OCI-M2 (cell line): ENCODE data around the gene RAMP3.

Experiments used
- DNase-seq: peaks from one replicate; lab custom pipeline; 2025; ENCODE audit not compliant: unreplicated experiment; lab: John Stamatoyannopoulos, UW

Gene RAMP3

DNA sequence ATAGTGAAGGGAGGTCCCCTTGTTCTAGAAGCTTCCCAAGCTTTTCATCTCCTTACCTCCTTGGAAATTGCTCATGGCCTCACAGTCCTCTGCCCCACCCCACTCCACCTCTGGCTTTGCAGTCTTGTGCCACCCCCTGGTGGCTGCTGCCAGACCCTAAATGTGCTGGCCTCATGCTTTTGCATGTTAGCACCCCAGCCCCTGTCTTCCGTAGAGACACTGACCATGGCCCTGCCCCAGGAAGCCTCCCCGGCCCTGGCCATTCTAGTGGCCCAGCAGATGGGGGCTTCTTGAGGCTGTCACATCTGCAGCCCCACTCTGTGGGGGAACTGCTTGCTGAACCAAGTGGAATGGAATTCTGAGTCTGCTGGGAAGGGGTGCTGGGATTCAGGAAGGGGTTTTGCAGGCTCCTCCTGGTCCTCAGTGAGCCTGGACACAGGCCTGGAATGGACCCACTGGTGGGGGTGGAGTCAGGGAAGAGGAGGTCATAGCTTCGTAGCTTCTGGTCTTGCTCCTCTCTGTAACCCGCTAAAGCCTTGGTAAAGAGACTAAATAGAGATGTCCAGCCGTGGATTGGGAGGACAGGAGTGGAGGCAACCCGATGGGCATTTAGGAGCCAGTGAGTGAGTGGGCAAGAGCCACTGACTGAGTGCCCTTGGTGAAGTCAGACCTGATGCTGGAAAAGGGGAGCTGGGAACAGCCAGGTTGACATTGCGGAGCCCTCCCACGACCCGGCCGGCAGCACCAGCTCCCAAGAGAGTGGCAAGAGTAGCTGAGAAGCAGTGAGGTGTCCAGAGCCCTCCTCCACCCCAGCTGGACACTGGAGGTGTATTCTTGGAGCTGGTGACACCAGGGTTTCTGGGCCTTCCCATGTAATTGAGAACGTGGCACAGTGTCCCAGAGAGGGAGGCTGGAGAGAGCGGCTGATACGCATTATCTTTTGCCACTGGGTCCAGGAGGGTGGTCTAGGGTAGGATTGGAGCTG, 20.9 kb downstream of the RAMP3 start:
- DNase-seq = no peak

GRCh38 chr7:45179666-45180065, 22.1 kb downstream of the RAMP3 start:
- no peak for DNase-seq

DNA sequence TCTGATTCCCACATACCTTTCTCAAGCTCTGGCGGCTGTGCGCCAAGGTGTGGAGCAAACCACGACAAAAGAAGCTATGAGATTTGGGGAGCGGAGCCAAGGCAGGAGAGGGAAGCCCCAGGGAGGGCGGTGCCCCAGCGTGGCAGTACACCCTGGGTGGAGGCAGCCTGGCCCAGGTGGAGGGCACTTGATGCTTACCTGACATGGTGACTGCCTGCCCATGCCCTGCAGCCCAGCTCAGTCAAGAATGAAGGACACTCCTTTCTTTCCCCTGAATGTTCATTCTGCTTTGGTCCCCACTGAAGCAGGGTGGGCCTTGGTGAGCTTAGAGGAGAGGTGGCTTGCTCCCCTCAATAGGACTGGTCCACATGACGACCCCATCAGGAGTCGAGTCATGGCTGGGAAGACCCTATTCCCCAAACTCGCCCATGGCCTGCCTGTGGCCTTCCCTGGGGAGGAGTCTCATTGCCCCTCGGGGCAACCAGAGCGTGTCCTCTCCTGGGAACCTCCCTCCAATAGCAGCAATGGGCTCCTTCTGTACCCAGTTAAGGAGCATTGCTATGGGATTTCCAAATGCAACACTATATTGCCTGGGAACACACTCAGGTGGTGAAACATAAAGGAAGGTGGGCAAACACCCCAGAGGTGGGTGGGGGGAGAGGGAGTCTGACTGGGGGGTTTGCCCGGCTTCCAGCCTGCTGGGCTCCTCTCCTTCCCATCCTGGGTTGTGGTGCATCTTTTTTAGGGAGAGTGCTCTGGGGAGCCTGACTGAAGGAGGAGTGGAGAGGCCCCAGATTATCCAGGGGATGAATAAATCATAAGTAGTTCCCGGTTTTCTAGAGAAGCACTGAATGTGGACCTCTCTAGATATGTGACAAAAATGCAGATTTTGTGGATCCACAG, 22.7 kb downstream of the RAMP3 start:
- DNase-seq = no peak

GRCh38 chr7:45181286-45181960, 23.8 kb downstream of the RAMP3 start:
- DNase-seq = no peak

GRCh38 chr7:45181991-45182855, 24.6 kb downstream of the RAMP3 start:
- DNase-seq = no peak

GRCh38 chr7:45182856-45183710, 25.5 kb downstream of the RAMP3 start:
- no peak for DNase-seq

GRCh38 chr7:45183711-45184210, 26.2 kb downstream of the RAMP3 start:
- no peak for DNase-seq

DNA sequence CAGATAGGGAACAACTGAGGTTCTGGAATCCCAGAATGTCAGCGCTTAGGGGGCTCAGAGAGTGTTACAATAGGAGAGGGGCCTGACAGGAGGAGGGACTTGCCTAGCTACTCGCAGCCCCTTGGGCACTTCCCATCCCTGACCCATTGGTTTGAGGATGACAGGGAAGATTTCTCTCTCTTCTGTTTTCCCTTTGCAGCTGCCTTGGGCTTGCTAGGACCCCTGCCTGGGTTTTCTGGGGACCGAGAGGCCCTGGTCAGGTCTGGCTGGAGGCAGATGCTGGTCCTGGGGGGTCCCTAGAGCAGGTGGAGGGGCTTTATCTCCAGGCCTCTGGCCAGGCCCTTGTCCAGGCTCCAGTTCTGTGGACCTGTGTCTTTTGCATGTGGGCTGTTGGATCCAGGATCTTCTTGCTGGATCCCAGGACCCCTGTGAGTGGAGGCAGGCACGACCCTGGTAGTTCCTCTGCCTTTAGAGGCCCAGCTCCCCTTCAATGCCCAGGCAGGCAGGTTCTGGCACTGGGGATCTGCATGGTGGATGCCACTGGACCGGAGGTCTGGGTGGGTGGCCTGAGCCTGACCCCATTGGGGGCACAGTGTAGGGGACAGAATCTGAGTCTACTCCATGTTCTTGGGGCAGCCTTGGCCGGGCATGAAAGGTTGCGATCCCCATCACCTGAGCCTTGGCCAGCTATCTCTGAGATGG, 26.9 kb downstream of the RAMP3 start:
- DNase-seq = no peak

DNA sequence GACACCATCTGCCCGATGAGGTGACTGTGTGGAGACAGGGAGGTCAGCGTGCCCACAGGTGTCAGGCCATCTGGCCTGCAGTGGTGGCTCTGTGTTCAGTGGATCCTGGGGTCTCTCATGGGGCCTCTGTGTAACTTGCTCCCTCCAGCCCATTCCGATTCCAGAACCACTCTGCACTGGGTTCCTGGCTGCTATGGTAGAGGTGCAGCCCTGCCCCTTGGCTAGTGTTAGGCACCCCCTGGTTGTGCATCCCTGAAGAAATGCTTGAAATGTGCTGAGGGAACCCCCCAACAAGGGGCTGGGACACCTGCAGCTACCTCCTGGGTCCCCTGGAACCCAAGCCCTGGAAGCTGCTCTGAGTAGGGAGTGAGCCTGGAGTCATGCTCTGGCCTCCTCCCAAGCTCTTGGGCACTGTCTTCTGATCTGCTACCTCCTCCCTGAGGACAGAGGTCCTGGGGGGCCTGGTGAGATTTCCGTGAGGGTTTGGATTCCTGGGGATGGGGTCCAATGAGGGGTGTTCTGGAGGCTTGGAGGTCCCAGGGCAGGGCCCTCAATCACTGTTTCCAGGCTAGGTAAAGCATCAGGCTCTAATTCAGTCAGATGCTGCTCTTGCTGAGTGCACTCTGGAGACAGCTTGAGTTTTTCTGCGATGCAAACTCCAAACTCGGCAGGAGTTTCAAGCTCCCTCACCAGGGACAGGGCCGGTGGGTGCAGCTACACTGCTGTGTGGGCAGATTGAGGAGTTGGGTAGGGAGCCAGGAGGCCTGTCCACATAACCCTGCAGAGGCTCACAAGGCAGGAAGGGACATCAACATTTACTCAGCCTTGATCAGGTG, 27.7 kb downstream of the RAMP3 start:
- DNase-seq = no peak

- no peak for DNase-seq
Observed at GRCh38 chr7:45185864-45186250, 28.3 kb downstream of the RAMP3 start.

GRCh38 chr7:45186261-45186813, 28.7 kb downstream of the RAMP3 start:
- no peak for DNase-seq

GRCh38 chr7:45187089-45187945, 29.7 kb downstream of the RAMP3 start:
- DNase-seq = no peak

GRCh38 chr7:45187946-45188411, 30.4 kb downstream of the RAMP3 start:
- no peak for DNase-seq

DNA sequence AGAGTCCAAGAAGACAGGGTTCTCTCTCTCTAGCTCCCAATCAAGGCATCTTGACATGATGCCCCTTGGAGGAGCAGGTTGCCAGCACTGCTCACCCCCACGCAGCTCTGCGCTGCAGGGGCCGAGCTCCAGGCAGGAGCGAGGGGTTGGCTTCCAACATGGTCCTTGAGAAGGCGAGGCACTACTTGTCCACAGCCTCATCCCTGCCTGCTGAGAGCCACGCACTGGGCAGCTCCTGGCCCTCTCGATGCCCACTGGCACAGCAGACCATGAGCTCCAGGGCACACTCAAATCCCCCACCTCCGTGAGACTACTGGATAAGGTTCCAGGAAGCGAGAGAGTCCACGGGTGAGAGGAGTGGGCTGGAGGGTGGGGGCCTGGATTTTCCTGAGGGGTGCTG, 31.1 kb downstream of the RAMP3 start:
- DNase-seq = no peak

- no peak for DNase-seq
Observed at GRCh38 chr7:45189151-45189970, 31.8 kb downstream of the RAMP3 start.
